ENCODE results near the gene GALNT2.

Gene GALNT2

GRCh38 chr1:230040440-230040839, 26.6 kb upstream of the GALNT2 start:
- no peaks in the 10 kb centered on the region for H3K9me3 ChIP-seq (ENCODE audit: insufficient read depth, low read length)
- no peaks in the 10 kb centered on the region for H4K20me1 ChIP-seq (ENCODE audit: low read depth, low read length)
- H3K27me3 ChIP-seq (ENCODE audit: low read length): no peaks in the 10 kb centered on the region
- no peak overlapping the region for H3K4me3 ChIP-seq (ENCODE audit: insufficient read depth, low read length, poor library complexity, severe bottlenecking)
- TF ChIP-seq EZH2phosphoT487 (conservative IDR thresholded peaks at IDR 0.05; ENCODE audit: low read length): no peak
- TF ChIP-seq CTCF (IDR thresholded peaks at IDR 0.05; ENCODE audit: insufficient read depth, low read length, poor library complexity, severe bottlenecking): no peak
- no peak overlapping the region for H3K9ac ChIP-seq (ENCODE audit: low read length)
- H3K79me2 ChIP-seq (ENCODE audit: insufficient read depth, low read length): no peaks in the 10 kb centered on the region
- no peaks in the 10 kb centered on the region for H3K9me2 ChIP-seq (replicated peaks; ENCODE audit: insufficient read depth, low read length)
- no peak overlapping the region for H2AFZ ChIP-seq (ENCODE audit: low read depth, low read length, severe bottlenecking)
- no peaks in the 10 kb centered on the region for H3F3A ChIP-seq (ENCODE audit: insufficient read depth)
- H3K27ac ChIP-seq (ENCODE audit: low read depth, low read length): no peak overlapping the region
- H3K36me3 ChIP-seq (ENCODE audit: low read length): no peaks in the 10 kb centered on the region
- no peak overlapping the region for H3K4me2 ChIP-seq (ENCODE audit: low read depth, low read length, poor library complexity, severe bottlenecking)

GRCh38 chr1:230043081-230043480, 24.0 kb upstream of the GALNT2 start:
- Histone ChIP-seq H3K9ac (ENCODE audit: low read length) (no peak overlapping the region), H3K9me2 (replicated peaks; ENCODE audit: insufficient read depth, low read length) (no peaks in the 10 kb centered on the region), H3K9me3 (ENCODE audit: insufficient read depth, low read length) (no peaks in the 10 kb centered on the region), H3K27me3 (ENCODE audit: low read length) (no peaks in the 10 kb centered on the region), H3K4me2 (ENCODE audit: low read depth, low read length, poor library complexity, severe bottlenecking) (no peak overlapping the region), H4K20me1 (ENCODE audit: low read depth, low read length) (no peaks in the 10 kb centered on the region), H2AFZ (ENCODE audit: low read depth, low read length, severe bottlenecking) (no peak overlapping the region), H3K4me3 (ENCODE audit: insufficient read depth, low read length, poor library complexity, severe bottlenecking) (no peak overlapping the region), H3F3A (ENCODE audit: insufficient read depth) (no peaks in the 10 kb centered on the region), H3K36me3 (ENCODE audit: low read length) (no peaks in the 10 kb centered on the region), H3K79me2 (ENCODE audit: insufficient read depth, low read length) (no peaks in the 10 kb centered on the region), H3K27ac (ENCODE audit: low read depth, low read length) (no peak overlapping the region)
- TF ChIP-seq CTCF (IDR thresholded peaks at IDR 0.05; ENCODE audit: insufficient read depth, low read length, poor library complexity, severe bottlenecking): no peak

- H3K9me3 ChIP-seq (ENCODE audit: insufficient read depth, low read length): no peaks in the 10 kb centered on the region
- H3K9me2 ChIP-seq (replicated peaks; ENCODE audit: insufficient read depth, low read length): no peaks in the 10 kb centered on the region
- no peaks in the 10 kb centered on the region for H3K36me3 ChIP-seq (ENCODE audit: low read length)
- H3K79me2 ChIP-seq (ENCODE audit: insufficient read depth, low read length): no peaks in the 10 kb centered on the region
- H3K4me3 ChIP-seq (ENCODE audit: insufficient read depth, low read length, poor library complexity, severe bottlenecking): no peak overlapping the region
- no peak overlapping the region for H3K4me2 ChIP-seq (ENCODE audit: low read depth, low read length, poor library complexity, severe bottlenecking)
- H3F3A ChIP-seq (ENCODE audit: insufficient read depth): no peaks in the 10 kb centered on the region
- H3K27ac ChIP-seq (ENCODE audit: low read depth, low read length): no peak overlapping the region
- no peaks in the 10 kb centered on the region for H3K27me3 ChIP-seq (ENCODE audit: low read length)
- no peak for TF ChIP-seq CTCF (IDR thresholded peaks at IDR 0.05; ENCODE audit: insufficient read depth, low read length, poor library complexity, severe bottlenecking)
- no peak for TF ChIP-seq EZH2phosphoT487 (conservative IDR thresholded peaks at IDR 0.05; ENCODE audit: low read length)
- no peak overlapping the region for H3K9ac ChIP-seq (ENCODE audit: low read length)
- no peak overlapping the region for H2AFZ ChIP-seq (ENCODE audit: low read depth, low read length, severe bottlenecking)
- no peaks in the 10 kb centered on the region for H4K20me1 ChIP-seq (ENCODE audit: low read depth, low read length)
Observed at GRCh38 chr1:230044729-230045128, 22.3 kb upstream of the GALNT2 start.
